HEK293 (cell line): ENCODE measurements around the gene DOP1A.

Source experiments
- CTCF ChIA-PET: fragments of 350-600 bp; formaldehyde crosslinking; extraction: SDS; loops from one replicate; lab custom pipeline; 2021; ENCODE audit warnings: antibody characterized with exemption; lab: Yijun Ruan, JAX
- POLR2A ChIA-PET: fragments of 300-600 bp; formaldehyde crosslinking; extraction: SDS; loops from one replicate; lab custom pipeline; 2020; ENCODE audit warnings: antibody characterized with exemption, inconsistent platforms; lab: Yijun Ruan, JAX
- H3K27ac ChIP-seq: fragments of 200-500 bp; sonication (Bioruptor generic); 2 replicates; pipeline ENCODE4 v1.5.1; 2014; ENCODE audit warnings: low read depth, low read length, control low read depth, inconsistent platforms; ENCODE audit errors: extremely low read depth
- H3K36me3 ChIP-seq, 2 experiments: fragments of 200-500 bp in 1 of 2; sonication (Bioruptor generic) in 1 of 2; 1 replicate in 1 of 2; 2 replicates in 1 of 2; pipeline ENCODE4 v1.5.1; 2014 to 2017; ENCODE audit warnings: inconsistent platforms in 2 of 2, low read length in 2 of 2; ENCODE audit not compliant: control insufficient read depth in 2 of 2, insufficient read depth in 1 of 2
- H3K4me1 ChIP-seq: fragments of 200-500 bp; sonication (Bioruptor generic); 2 replicates; pipeline ENCODE4 v1.5.1; 2014; ENCODE audit warnings: mild to moderate bottlenecking, low read length, inconsistent platforms; ENCODE audit not compliant: control insufficient read depth, insufficient read depth
- H3K4me3 ChIP-seq: 2 replicates; pipeline ENCODE4 v1.5.1; 2011; ENCODE audit warnings: low read depth, mild to moderate bottlenecking, control low read depth, low read length, moderate library complexity
- H3K9me3 ChIP-seq: fragments of 200-500 bp; sonication (Bioruptor generic); 2 replicates; pipeline ENCODE4 v1.5.1; 2014; ENCODE audit warnings: low read depth, low read length, inconsistent platforms; ENCODE audit not compliant: control insufficient read depth, insufficient read depth
- REPIN1 ChIP-seq: fragments of 450-650 bp; formaldehyde crosslinking; IDR thresholded peaks from 2 replicates; pipeline ENCODE4 v1.5.1; 2017; ENCODE audit warnings: missing biosample characterization, missing genetic modification characterization, low read depth
- SALL2 ChIP-seq: fragments of 450-650 bp; formaldehyde crosslinking; IDR thresholded peaks from 2 replicates; pipeline ENCODE4 v1.5.0; 2017; ENCODE audit warnings: missing biosample characterization, mild to moderate bottlenecking, missing genetic modification characterization, borderline replicate concordance
- SP3 ChIP-seq: fragments of 450-650 bp; formaldehyde crosslinking; IDR thresholded peaks from 2 replicates; pipeline ENCODE4 v1.5.1; 2016; ENCODE audit warnings: missing biosample characterization, missing genetic modification characterization
- YY2 ChIP-seq: fragments of 450-650 bp; formaldehyde crosslinking; IDR thresholded peaks from 2 replicates; pipeline ENCODE4 v1.5.1; 2016; ENCODE audit warnings: missing biosample characterization, missing genetic modification characterization
- ZFP69B ChIP-seq: fragments of 450-650 bp; formaldehyde crosslinking; IDR thresholded peaks from 2 replicates; pipeline ENCODE4 v1.5.1; 2016; ENCODE audit warnings: missing biosample characterization, missing genetic modification characterization
- ZNF121 ChIP-seq: fragments of 450-650 bp; formaldehyde crosslinking; IDR thresholded peaks from 2 replicates; pipeline ENCODE4 v1.5.1; 2016; ENCODE audit warnings: missing biosample characterization, missing genetic modification characterization
- ZNF175 ChIP-seq: fragments of 450-650 bp; formaldehyde crosslinking; IDR thresholded peaks from 2 replicates; pipeline ENCODE4 v1.5.1; 2016; ENCODE audit warnings: missing biosample characterization, missing genetic modification characterization
- ZNF24 ChIP-seq: fragments of 450-650 bp; formaldehyde crosslinking; IDR thresholded peaks from 2 replicates; pipeline ENCODE4 v1.5.1; 2016; ENCODE audit warnings: missing biosample characterization, missing genetic modification characterization
- ZNF354C ChIP-seq: fragments of 450-650 bp; formaldehyde crosslinking; IDR thresholded peaks from 2 replicates; pipeline ENCODE4 v1.5.1; 2016; ENCODE audit warnings: missing biosample characterization, missing genetic modification characterization, low read depth, borderline replicate concordance
- ZNF404 ChIP-seq: fragments of 450-650 bp; formaldehyde crosslinking; IDR thresholded peaks from 2 replicates; pipeline ENCODE4 v1.5.1; 2017; ENCODE audit warnings: missing biosample characterization, missing genetic modification characterization
- ZNF514 ChIP-seq: fragments of 450-650 bp; formaldehyde crosslinking; IDR thresholded peaks from 2 replicates; pipeline ENCODE4 v1.5.1; 2016; ENCODE audit warnings: missing biosample characterization, missing genetic modification characterization
- ZNF549 ChIP-seq: fragments of 450-650 bp; IDR thresholded peaks from 2 replicates; pipeline ENCODE4 v1.5.1; 2018; ENCODE audit warnings: missing biosample characterization, missing genetic modification characterization, mild to moderate bottlenecking, inconsistent platforms, moderate library complexity
- ZNF596 ChIP-seq: fragments of 450-650 bp; IDR thresholded peaks from 2 replicates; pipeline ENCODE4 v1.5.0; 2018; ENCODE audit warnings: missing biosample characterization, mild to moderate bottlenecking, missing genetic modification characterization, moderate library complexity
- ZNF600 ChIP-seq: fragments of 450-650 bp; formaldehyde crosslinking; IDR thresholded peaks from 2 replicates; pipeline ENCODE4 v1.5.1; 2016; ENCODE audit warnings: missing biosample characterization, missing genetic modification characterization
- ZNF621 ChIP-seq: fragments of 450-650 bp; formaldehyde crosslinking; IDR thresholded peaks from 2 replicates; pipeline ENCODE4 v1.5.1; 2017; ENCODE audit warnings: missing biosample characterization, missing genetic modification characterization
- ZNF654 ChIP-seq: fragments of 450-650 bp; formaldehyde crosslinking; IDR thresholded peaks from 2 replicates; pipeline ENCODE4 v1.5.1; 2016; ENCODE audit warnings: low read depth, missing biosample characterization, missing genetic modification characterization
- ZNF707 ChIP-seq: fragments of 450-650 bp; formaldehyde crosslinking; IDR thresholded peaks from 2 replicates; pipeline ENCODE4 v1.5.1; 2016; ENCODE audit warnings: missing biosample characterization, missing genetic modification characterization
- ZNF777 ChIP-seq: fragments of 450-650 bp; formaldehyde crosslinking; IDR thresholded peaks from 2 replicates; pipeline ENCODE4 v1.5.1; 2017; ENCODE audit warnings: missing biosample characterization, missing genetic modification characterization, borderline replicate concordance
- ZNF830 ChIP-seq: fragments of 450-650 bp; IDR thresholded peaks from 2 replicates; pipeline ENCODE4 v1.5.0; 2018; ENCODE audit warnings: missing biosample characterization, missing genetic modification characterization, low read depth, mild to moderate bottlenecking, moderate library complexity
- ZNF843 ChIP-seq: fragments of 450-650 bp; formaldehyde crosslinking; IDR thresholded peaks from 2 replicates; pipeline ENCODE4 v1.5.1; 2016; ENCODE audit warnings: missing biosample characterization, missing genetic modification characterization
- ZXDB ChIP-seq: fragments of 450-650 bp; formaldehyde crosslinking; IDR thresholded peaks from 2 replicates; pipeline ENCODE4 v1.5.1; 2016; ENCODE audit warnings: missing biosample characterization, missing genetic modification characterization
- TF ChIP-seq, protein P1 (sequence below): fragments of 450-650 bp; formaldehyde crosslinking; IDR thresholded peaks from 2 replicates; pipeline ENCODE4 v1.5.1; 2016; ENCODE audit warnings: missing biosample characterization, missing genetic modification characterization
- TF ChIP-seq, protein P2 (sequence below): fragments of 450-650 bp; formaldehyde crosslinking; IDR thresholded peaks from 2 replicates; pipeline ENCODE4 v1.5.1; 2016; ENCODE audit warnings: missing biosample characterization, missing genetic modification characterization, borderline replicate concordance
- TF ChIP-seq, protein P3 (sequence below): fragments of 450-650 bp; formaldehyde crosslinking; IDR thresholded peaks from 2 replicates; pipeline ENCODE4 v1.5.1; 2016; ENCODE audit warnings: missing biosample characterization, missing genetic modification characterization

The DOP1A gene

DNA sequence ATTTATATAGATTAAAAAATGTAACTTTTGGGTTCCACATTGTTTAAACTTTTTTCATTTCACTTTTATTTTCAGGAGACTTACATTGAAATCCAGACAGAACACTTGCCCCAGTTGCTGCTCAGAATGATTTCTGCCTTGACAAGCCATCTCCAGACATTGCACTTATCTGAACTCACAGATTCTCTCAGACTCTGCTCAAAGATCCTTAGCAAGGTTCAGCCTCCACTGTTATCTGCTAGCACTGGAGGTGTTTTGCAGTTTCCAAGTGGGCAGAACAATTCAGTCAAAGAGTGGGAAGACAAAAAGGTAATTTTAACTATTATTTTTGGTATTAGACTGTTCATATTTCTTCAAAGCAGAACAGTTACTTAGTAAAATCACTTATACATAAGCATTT, 58.0 kb downstream of the DOP1A start:
- ChIA-PET CTCF (no interaction called here), POLR2A (no interaction called here)
- TF ChIP-seq ZNF777 (tag by site-specific recombination) = no peak
- TF ChIP-seq, protein P1, sequence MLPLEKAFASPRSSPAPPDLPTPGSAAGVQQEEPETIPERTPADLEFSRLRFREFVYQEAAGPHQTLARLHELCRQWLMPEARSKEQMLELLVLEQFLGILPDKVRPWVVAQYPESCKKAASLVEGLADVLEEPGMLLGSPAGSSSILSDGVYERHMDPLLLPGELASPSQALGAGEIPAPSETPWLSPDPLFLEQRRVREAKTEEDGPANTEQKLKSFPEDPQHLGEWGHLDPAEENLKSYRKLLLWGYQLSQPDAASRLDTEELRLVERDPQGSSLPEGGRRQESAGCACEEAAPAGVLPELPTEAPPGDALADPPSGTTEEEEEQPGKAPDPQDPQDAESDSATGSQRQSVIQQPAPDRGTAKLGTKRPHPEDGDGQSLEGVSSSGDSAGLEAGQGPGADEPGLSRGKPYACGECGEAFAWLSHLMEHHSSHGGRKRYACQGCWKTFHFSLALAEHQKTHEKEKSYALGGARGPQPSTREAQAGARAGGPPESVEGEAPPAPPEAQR (tag by site-specific recombination) = no peak
- TF ChIP-seq ZNF549 (tag by site-specific recombination) = no peak
- no peak for TF ChIP-seq YY2 (tag by site-specific recombination)
- no peak for TF ChIP-seq ZXDB (tag by site-specific recombination)
- TF ChIP-seq ZNF24 (tag by site-specific recombination) = no peak
- no peak for TF ChIP-seq ZNF654 (tag by site-specific recombination)
- H3K36me3 ChIP-seq = peaks cover 58 to 92% of the 10 kb centered on the region in 2 experiments
- H3K4me3 ChIP-seq = no peak overlapping the region
- no peaks in the 10 kb centered on the region for H3K4me1 ChIP-seq
- no peak overlapping the region for H3K27ac ChIP-seq
- no peaks in the 10 kb centered on the region for H3K9me3 ChIP-seq

DNA sequence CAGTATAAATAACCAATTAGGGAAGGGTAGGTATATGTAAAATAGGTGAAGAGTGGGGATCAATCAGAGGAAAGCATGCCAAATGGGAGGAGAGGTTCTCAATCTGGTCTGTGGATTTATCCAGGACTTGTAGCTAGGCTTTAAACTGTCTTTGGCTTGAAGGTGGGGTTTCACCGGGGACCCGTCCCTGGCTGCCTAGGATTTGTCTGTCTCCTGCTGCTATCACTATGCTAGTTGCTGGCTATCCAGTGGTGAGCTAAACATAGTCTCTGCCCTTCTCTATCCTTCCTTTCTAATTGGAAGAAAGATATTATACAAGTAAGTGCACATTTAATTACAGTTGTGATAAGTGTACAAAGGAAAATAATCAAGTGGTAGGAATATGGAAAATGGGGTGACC, 58.8 kb downstream of the DOP1A start:
- H3K9me3 ChIP-seq = no peaks in the 10 kb centered on the region
- no peaks in the 10 kb centered on the region for H3K4me1 ChIP-seq
- peaks cover 63 to 94% of the 10 kb centered on the region in 2 experiments for H3K36me3 ChIP-seq
- H3K4me3 ChIP-seq = no peak overlapping the region
- no peak for TF ChIP-seq ZNF830 (tag by site-specific recombination)
- no peak for TF ChIP-seq REPIN1 (tag by site-specific recombination)
- no peak for TF ChIP-seq ZNF600 (tag by site-specific recombination)
- TF ChIP-seq SALL2 = no peak
- TF ChIP-seq ZNF514 = no peak
- no peak for TF ChIP-seq ZNF121 (tag by site-specific recombination)
- TF ChIP-seq ZNF707 (tag by site-specific recombination) = no peak
- TF ChIP-seq ZNF354C (tag by site-specific recombination) = no peak
- TF ChIP-seq, protein P2, sequence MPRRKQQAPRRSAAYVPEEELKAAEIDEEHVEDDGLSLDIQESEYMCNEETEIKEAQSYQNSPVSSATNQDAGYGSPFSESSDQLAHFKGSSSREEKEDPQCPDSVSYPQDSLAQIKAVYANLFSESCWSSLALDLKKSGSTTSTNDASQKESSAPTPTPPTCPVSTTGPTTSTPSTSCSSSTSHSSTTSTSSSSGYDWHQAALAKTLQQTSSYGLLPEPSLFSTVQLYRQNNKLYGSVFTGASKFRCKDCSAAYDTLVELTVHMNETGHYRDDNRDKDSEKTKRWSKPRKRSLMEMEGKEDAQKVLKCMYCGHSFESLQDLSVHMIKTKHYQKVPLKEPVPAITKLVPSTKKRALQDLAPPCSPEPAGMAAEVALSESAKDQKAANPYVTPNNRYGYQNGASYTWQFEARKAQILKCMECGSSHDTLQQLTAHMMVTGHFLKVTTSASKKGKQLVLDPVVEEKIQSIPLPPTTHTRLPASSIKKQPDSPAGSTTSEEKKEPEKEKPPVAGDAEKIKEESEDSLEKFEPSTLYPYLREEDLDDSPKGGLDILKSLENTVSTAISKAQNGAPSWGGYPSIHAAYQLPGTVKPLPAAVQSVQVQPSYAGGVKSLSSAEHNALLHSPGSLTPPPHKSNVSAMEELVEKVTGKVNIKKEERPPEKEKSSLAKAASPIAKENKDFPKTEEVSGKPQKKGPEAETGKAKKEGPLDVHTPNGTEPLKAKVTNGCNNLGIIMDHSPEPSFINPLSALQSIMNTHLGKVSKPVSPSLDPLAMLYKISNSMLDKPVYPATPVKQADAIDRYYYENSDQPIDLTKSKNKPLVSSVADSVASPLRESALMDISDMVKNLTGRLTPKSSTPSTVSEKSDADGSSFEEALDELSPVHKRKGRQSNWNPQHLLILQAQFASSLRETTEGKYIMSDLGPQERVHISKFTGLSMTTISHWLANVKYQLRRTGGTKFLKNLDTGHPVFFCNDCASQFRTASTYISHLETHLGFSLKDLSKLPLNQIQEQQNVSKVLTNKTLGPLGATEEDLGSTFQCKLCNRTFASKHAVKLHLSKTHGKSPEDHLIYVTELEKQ (tag by site-specific recombination) = no peak
- no peak for TF ChIP-seq ZNF621 (tag by site-specific recombination)
- no peak for TF ChIP-seq SP3
- TF ChIP-seq ZFP69B = no peak
- TF ChIP-seq ZNF24 (tag by site-specific recombination) = no peak
- TF ChIP-seq ZXDB (tag by site-specific recombination) = no peak
- TF ChIP-seq ZNF404 (tag by site-specific recombination) = no peak
- no peak for TF ChIP-seq ZNF596 (tag by site-specific recombination)
- no peak for TF ChIP-seq ZNF175 (tag by site-specific recombination)
- TF ChIP-seq ZNF843 (tag by site-specific recombination) = no peak
- no peak for TF ChIP-seq ZNF777 (tag by site-specific recombination)
- TF ChIP-seq, protein P3, sequence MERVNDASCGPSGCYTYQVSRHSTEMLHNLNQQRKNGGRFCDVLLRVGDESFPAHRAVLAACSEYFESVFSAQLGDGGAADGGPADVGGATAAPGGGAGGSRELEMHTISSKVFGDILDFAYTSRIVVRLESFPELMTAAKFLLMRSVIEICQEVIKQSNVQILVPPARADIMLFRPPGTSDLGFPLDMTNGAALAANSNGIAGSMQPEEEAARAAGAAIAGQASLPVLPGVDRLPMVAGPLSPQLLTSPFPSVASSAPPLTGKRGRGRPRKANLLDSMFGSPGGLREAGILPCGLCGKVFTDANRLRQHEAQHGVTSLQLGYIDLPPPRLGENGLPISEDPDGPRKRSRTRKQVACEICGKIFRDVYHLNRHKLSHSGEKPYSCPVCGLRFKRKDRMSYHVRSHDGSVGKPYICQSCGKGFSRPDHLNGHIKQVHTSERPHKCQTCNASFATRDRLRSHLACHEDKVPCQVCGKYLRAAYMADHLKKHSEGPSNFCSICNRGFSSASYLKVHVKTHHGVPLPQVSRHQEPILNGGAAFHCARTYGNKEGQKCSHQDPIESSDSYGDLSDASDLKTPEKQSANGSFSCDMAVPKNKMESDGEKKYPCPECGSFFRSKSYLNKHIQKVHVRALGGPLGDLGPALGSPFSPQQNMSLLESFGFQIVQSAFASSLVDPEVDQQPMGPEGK (tag by site-specific recombination) = no peak
- no peak overlapping the region for H3K27ac ChIP-seq
- POLR2A ChIA-PET = no interaction called here
- CTCF ChIA-PET = no interaction called here
